Gastrocnemius medialis (tissue), 4 donors: ENCODE data around the gene BCL6B. TPM values are rescaled to one million over a fixed set of nuclear protein-coding genes. Genes with fewer than 3 reads are reported as not detected.

ENCODE experiments used
- ATAC-seq, 2 donors: fragments of 150-250 bp; one replicate each; pipeline ENCODE4 v1.9.1; 2016
- DNase-seq, 2 donors: peaks; one replicate each; pipeline ENCODE4 v3.0.0-alpha.2; 2019
- H3K27ac ChIP-seq, 4 donors: fragments of 200-600 bp; sonication (generic); 1 replicate in 1 of 4; 2 replicates in 3 of 4; pipeline ENCODE4 v1.5.1; 2016 to 2018; ENCODE audit warnings: mild to moderate bottlenecking in 2 of 4, moderate library complexity in 1 of 4
- H3K27me3 ChIP-seq, 3 donors: fragments of 200-600 bp; sonication (generic) in 2 of 3; 1 replicate in 1 of 3; 2 replicates in 2 of 3; pipeline versions ENCODE4 v1.5.1 to v1.6.0; 2016 to 2019; ENCODE audit warnings: mild to moderate bottlenecking in 1 of 3, moderate library complexity in 1 of 3
- H3K36me3 ChIP-seq, 2 donors: fragments of 200-600 bp; sonication (generic) in 1 of 2; one replicate each; pipeline ENCODE4 v1.5.1; 2017 to 2018
- H3K4me1 ChIP-seq, 2 donors: fragments of 200-600 bp; sonication (generic) in 1 of 2; one replicate each; pipeline ENCODE4 v1.5.1; 2016 to 2017; ENCODE audit warnings: mild to moderate bottlenecking in 2 of 2
- H3K4me3 ChIP-seq, 4 donors: fragments of 200-600 bp; sonication (generic) in 3 of 4; 1 replicate in 1 of 4; 2 replicates in 3 of 4; pipeline ENCODE4 v1.5.1; 2016 to 2019; ENCODE audit warnings: mild to moderate bottlenecking in 2 of 4
- H3K9me3 ChIP-seq, 3 donors: fragments of 200-600 bp; sonication (generic) in 2 of 3; 1 replicate in 1 of 3; 2 replicates in 2 of 3; pipeline ENCODE4 v1.5.1; 2016 to 2019
- POLR2A ChIP-seq, 2 donors: fragments of 450-650 bp; IDR thresholded peaks; one replicate each; pipeline ENCODE4 v1.6.1; 2017; ENCODE audit warnings: antibody characterized with exemption in 2 of 2, mild to moderate bottlenecking in 2 of 2, moderate library complexity in 2 of 2
- in situ Hi-C, 4 donors: fragments of 200-750 bp; cut with MboI; loops; one replicate each; pipeline versions ENCODE4 v1.15.0 to v1.8.0; 2017; ENCODE audit warnings: low sequenced_read_pairs in 4 of 4
- intact Hi-C: fragments of 100-400 bp; cut with DNase I; formaldehyde crosslinking; loops from one replicate; pipeline ENCODE4 v1.15.1; 2023; ENCODE audit warnings: low total_unique reads
- total RNA-seq, 4 donors: library from RNA; depleted of rRNA; stranded (reverse); fragments of >200 nt; gene quantifications; one replicate each; pipeline versions ENCODE4 v1.1.0 to v1.2.3, GENCODE V29; 2016
- TF ChIP-seq, protein P1 (sequence below), 5 experiments: fragments of 450-650 bp in 3 of 5; fragments of 200-600 bp in 2 of 5; sonication (generic) in 2 of 5; IDR thresholded peaks in 4 of 5; conservative IDR thresholded peaks in 1 of 5; 1 replicate in 4 of 5; 2 replicates in 1 of 5; pipeline ENCODE4 v1.5.1; 2016 to 2019; ENCODE audit warnings: antibody characterized with exemption in 5 of 5, mild to moderate bottlenecking in 3 of 5, moderate library complexity in 3 of 5

The BCL6B gene
- total RNA-seq, 4 donors from 2014 or later: 1.2 to 3.9 (median 2.1) TPM

DNA sequence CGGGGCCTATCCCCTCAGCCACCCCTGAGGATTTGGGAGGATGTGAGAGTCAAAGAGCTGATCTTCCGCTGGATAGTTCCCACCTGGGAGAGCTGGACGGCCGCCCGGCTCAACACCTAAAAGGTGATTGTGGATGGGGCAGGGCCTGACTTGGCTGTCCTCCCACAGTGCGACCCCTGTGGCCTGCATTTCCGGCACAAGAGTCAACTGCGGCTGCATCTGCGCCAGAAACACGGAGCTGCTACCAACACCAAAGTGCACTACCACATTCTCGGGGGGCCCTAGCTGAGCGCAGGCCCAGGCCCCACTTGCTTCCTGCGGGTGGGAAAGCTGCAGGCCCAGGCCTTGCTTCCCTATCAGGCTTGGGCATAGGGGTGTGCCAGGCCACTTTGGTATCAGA lies 4.5 kb downstream of the BCL6B start:
- TF ChIP-seq, protein P1, sequence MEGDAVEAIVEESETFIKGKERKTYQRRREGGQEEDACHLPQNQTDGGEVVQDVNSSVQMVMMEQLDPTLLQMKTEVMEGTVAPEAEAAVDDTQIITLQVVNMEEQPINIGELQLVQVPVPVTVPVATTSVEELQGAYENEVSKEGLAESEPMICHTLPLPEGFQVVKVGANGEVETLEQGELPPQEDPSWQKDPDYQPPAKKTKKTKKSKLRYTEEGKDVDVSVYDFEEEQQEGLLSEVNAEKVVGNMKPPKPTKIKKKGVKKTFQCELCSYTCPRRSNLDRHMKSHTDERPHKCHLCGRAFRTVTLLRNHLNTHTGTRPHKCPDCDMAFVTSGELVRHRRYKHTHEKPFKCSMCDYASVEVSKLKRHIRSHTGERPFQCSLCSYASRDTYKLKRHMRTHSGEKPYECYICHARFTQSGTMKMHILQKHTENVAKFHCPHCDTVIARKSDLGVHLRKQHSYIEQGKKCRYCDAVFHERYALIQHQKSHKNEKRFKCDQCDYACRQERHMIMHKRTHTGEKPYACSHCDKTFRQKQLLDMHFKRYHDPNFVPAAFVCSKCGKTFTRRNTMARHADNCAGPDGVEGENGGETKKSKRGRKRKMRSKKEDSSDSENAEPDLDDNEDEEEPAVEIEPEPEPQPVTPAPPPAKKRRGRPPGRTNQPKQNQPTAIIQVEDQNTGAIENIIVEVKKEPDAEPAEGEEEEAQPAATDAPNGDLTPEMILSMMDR (IDR thresholded peaks at IDR 0.05 in 4 of 5, conservative IDR thresholded peaks at IDR 0.05 in 1 of 5): no peak
- no peak for TF ChIP-seq POLR2A (IDR thresholded peaks at IDR 0.05)
- H3K36me3 ChIP-seq: no peaks in the 10 kb centered on the region
- H3K27ac ChIP-seq: peak overlapping the region; percentile 25 to 99 (median 72)
- no peak overlapping the region for H3K4me3 ChIP-seq
- in situ Hi-C loops (loop anchor here in 1 of 4 donors (25.0 kb wide), 1 partner anchor 310 kb away; the partner anchor contains the start of genes ACAP1 and NEURL4), intact Hi-C loops (loop anchor here (10.0 kb wide), 1 partner anchor 457 kb away; the partner anchor contains the start of genes POLR2A and SLC35G6)
- peaks cover 4 to 6% of the 10 kb centered on the region in 2 donors for H3K4me1 ChIP-seq
- no peaks in the 10 kb centered on the region for H3K9me3 ChIP-seq
- H3K27me3 ChIP-seq: peaks cover 12 to 13% (median 12%) of the 10 kb centered on the region in 3 donors
- ATAC-seq (no peak), DNase-seq (no peak)

DNA sequence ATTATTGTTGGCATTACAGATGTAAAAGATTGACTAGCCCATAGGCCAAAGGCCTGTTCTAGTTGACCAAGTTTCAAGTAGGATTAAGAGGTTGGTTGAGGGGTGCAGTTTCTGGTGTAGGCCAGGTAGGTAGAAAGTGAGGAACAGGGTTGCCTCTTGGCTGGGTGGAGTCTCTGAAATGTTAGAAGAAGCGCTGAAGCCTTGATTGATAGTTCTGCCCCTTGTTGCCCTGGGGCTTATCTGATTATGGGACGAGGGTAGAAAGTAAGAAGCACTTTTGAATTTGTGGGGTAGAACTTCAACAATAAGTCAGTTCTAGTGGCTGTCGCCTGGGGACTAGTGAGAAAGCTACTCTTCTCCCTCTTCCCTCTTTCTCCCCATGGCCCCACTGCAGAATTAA lies 6.2 kb downstream of the BCL6B start:
- TF ChIP-seq, protein P1 (IDR thresholded peaks at IDR 0.05 in 4 of 5, conservative IDR thresholded peaks at IDR 0.05 in 1 of 5): no peak
- no peak for TF ChIP-seq POLR2A (IDR thresholded peaks at IDR 0.05)
- no peak for ATAC-seq
- peaks cover 0 to 4% of the 10 kb centered on the region in 2 donors for H3K4me1 ChIP-seq
- in situ Hi-C loops (loop anchor here in 1 of 4 donors (25.0 kb wide), 1 partner anchor 308 kb away; the partner anchor contains the start of genes ACAP1 and NEURL4), intact Hi-C loops (loop anchor here (10.0 kb wide), 1 partner anchor 456 kb away; the partner anchor contains the start of genes POLR2A and SLC35G6)
- peak overlapping the region; percentile 62 to 99 (median 72) for H3K27ac ChIP-seq
- H3K4me3 ChIP-seq: no peak overlapping the region
- H3K9me3 ChIP-seq: no peaks in the 10 kb centered on the region
- no peak for DNase-seq
- H3K36me3 ChIP-seq: no peaks in the 10 kb centered on the region
- no peaks in the 10 kb centered on the region for H3K27me3 ChIP-seq

DNA sequence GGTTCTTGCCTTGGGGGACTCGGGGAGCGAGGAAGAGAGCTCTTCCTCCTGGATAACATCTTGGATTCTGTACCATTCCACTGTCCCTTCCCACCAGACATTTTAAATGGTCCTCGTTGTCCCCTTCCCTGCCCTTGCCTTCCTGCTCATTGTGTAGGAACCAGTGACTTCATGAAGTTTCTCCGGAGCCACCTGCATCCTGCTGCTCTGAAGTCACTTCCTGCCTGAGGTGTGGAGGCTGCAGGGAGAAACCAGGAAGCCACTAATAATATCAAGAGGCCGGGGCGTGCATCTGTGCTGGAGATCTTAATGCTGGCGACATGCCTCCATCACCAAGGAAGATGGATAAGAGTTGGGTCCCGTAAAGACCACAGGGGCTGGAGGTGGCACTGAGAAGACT lies 6.8 kb downstream of the BCL6B start:
- Histone ChIP-seq H3K27me3 (no peaks in the 10 kb centered on the region), H3K4me3 (no peak overlapping the region), H3K4me1 (peaks cover 0 to 4% of the 10 kb centered on the region in 2 donors), H3K9me3 (no peaks in the 10 kb centered on the region), H3K27ac (peak overlapping the region; percentile 62 to 99 (median 72)), H3K36me3 (no peaks in the 10 kb centered on the region)
- intact Hi-C loops: loop anchor here (10.0 kb wide), 1 partner anchor 455 kb away; the partner anchor contains the start of genes POLR2A and SLC35G6
- DNase-seq (no peak), ATAC-seq (peak; percentile 66 to 70)
- peak in 1 of 2 donors; percentile 48 for TF ChIP-seq POLR2A (IDR thresholded peaks at IDR 0.05)
- TF ChIP-seq, protein P1 (IDR thresholded peaks at IDR 0.05 in 4 of 5, conservative IDR thresholded peaks at IDR 0.05 in 1 of 5): no peak
- in situ Hi-C loops: loop anchor here in 1 of 4 donors (25.0 kb wide), 1 partner anchor 308 kb away; the partner anchor contains the start of genes ACAP1 and NEURL4

DNA sequence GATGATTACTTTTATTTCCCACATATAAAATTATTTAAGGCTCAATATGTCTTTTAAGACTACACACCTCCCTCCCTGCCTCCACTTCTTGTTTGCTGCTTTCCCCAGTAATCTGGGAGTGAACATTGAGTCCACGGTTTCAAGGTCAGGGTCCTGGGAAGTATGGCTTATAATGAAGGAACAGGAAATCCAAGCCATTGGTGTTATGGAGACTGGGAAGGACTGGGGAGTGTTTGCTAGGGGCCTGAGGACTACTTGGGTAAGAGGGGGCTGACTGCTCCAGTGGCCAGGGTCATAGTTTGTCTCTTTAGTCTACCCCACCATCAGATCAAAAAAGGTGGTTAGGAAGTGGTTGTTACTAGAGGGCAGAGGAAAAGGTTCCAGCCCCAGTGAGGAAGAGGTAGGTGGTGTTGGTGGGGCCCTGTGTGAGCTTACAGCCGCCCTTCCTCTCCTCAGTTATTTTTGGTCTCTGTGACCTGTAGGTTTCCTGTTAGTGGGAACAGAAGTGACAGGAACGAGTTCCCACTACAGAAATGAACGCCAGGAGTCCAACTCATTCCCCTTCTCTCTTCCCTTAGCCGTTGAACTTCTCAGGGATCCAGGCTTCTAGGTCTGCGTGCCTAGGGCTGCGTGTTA lies 12.2 kb downstream of the BCL6B start:
- Histone ChIP-seq H3K36me3 (no peaks in the 10 kb centered on the region), H3K27me3 (peaks cover 7 to 17% (median 16%) of the 10 kb centered on the region in 3 donors), H3K4me1 (peaks cover 5 to 6% of the 10 kb centered on the region in 2 donors), H3K27ac (peak overlapping the region; percentile 39 to 80 (median 74)), H3K9me3 (no peaks in the 10 kb centered on the region), H3K4me3 (peak overlapping the region; percentile 49 to 74 (median 58))
- ATAC-seq (peak; percentile 53 to 71), DNase-seq (no peak)
- TF ChIP-seq POLR2A (IDR thresholded peaks at IDR 0.05): no peak
- intact Hi-C loops: no loop called here
- in situ Hi-C loops: loop anchor here in 1 of 4 donors (25.0 kb wide), 1 partner anchor 302 kb away; the partner anchor contains the start of genes ACAP1 and NEURL4
